WTC11 (cell line): ENCODE measurements around the gene OPN5.

Experiments used
- AFF4 ChIP-seq: sonication (generic); formaldehyde crosslinking; IDR thresholded peaks from 2 replicates; pipeline ENCODE4 v1.8.1; 2023; ENCODE audit warnings: mild to moderate bottlenecking, missing genetic modification reagents, borderline replicate concordance
- ATF2 ChIP-seq: sonication (generic); formaldehyde crosslinking; IDR thresholded peaks from 2 replicates; pipeline ENCODE4 v1.8.1; 2022; ENCODE audit warnings: low read depth, missing genetic modification reagents, borderline replicate concordance
- CTCF ChIP-seq: fragments of 200-600 bp; IDR thresholded peaks from 2 replicates; pipeline ENCODE4 v1.8.0; 2022; ENCODE audit warnings: antibody characterized with exemption
- ESRRA ChIP-seq: sonication (generic); formaldehyde crosslinking; IDR thresholded peaks from 2 replicates; pipeline ENCODE4 v1.8.1; 2022; ENCODE audit warnings: mild to moderate bottlenecking, missing genetic modification reagents, borderline replicate concordance
- FOXJ3 ChIP-seq: sonication (generic); formaldehyde crosslinking; IDR thresholded peaks from 2 replicates; pipeline ENCODE4 v1.9.0; 2021; ENCODE audit warnings: missing genetic modification reagents, mild to moderate bottlenecking, borderline replicate concordance
- MAX ChIP-seq: sonication (generic); formaldehyde crosslinking; IDR thresholded peaks from 2 replicates; pipeline ENCODE4 v1.8.0; 2022; ENCODE audit warnings: mild to moderate bottlenecking, missing genetic modification reagents
- NR1H2 ChIP-seq: sonication (generic); formaldehyde crosslinking; IDR thresholded peaks from 2 replicates; pipeline ENCODE4 v1.9.0; 2021; ENCODE audit warnings: mild to moderate bottlenecking, moderate library complexity, missing genetic modification reagents
- NR2C2 ChIP-seq: sonication (generic); formaldehyde crosslinking; IDR thresholded peaks from 2 replicates; pipeline ENCODE4 v1.8.0; 2022; ENCODE audit warnings: mild to moderate bottlenecking, missing genetic modification reagents
- NR3C1 ChIP-seq: sonication (generic); formaldehyde crosslinking; conservative IDR thresholded peaks from 2 replicates; pipeline ENCODE4 v1.8.1; 2023; ENCODE audit warnings: low read depth, mild to moderate bottlenecking, missing genetic modification reagents
- PRDM15 ChIP-seq: sonication (generic); formaldehyde crosslinking; IDR thresholded peaks from 2 replicates; pipeline ENCODE4 v1.8.0; 2022; ENCODE audit warnings: missing genetic modification reagents
- USF1 ChIP-seq: sonication (generic); formaldehyde crosslinking; IDR thresholded peaks from 2 replicates; pipeline ENCODE4 v1.8.0; 2022; ENCODE audit warnings: mild to moderate bottlenecking, missing genetic modification reagents
- ZNF416 ChIP-seq: fragments of 250-450 bp; sonication (Bioruptor Pico); IDR thresholded peaks from 2 replicates; pipeline ENCODE4 v1.9.0; 2021; ENCODE audit warnings: mild to moderate bottlenecking, inconsistent platforms

GRCh38 chr6:47862731-47863130, 80.9 kb downstream of the OPN5 start:
- TF ChIP-seq AFF4 (no peak), CTCF (no peak), ATF2 (CRISPR knock-in tag) (no peak), NR2C2 (CRISPR knock-in tag) (no peak), NR3C1 (CRISPR knock-in tag) (no peak), ZNF416 (CRISPR knock-in tag) (no peak), NR1H2 (CRISPR knock-in tag) (no peak), MAX (CRISPR knock-in tag) (no peak), FOXJ3 (CRISPR knock-in tag) (no peak), PRDM15 (no peak), USF1 (CRISPR knock-in tag) (no peak), ESRRA (CRISPR knock-in tag) (no peak)
